ENCODE data around the gene ZNF580.

DNA sequence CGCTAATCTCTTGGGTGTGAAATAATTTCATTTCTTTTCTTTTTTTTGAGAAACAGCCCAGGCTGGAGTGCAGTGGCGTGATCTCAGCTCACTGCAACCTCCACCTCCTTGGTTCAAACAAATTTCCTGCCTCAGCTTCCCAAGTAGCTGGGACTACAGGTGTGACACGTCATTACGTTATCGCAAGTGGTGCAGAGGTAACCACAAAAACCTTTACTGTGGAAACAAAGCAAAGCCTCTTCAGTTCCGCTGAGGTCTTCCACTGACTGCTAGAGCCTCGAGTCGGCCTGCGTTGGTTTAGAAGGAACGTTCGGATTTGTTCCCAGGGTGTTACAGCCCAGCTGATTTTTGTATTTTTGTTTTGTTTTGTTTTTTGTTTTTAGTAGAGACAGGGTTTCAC lies 14.5 kb upstream of the ZNF580 start:
- TF ChIP-seq POLR2A (IDR thresholded peaks at IDR 0.05; ENCODE audit: low read length), result no peak
- no peak for TF ChIP-seq GATA1 (IDR thresholded peaks at IDR 0.05; ENCODE audit: low read depth, low read length)
